ENCODE measurements around the gene MRPL12. TPM values are rescaled to one million over a fixed set of nuclear protein-coding genes. Genes with fewer than 3 reads are reported as not detected.

Gene MRPL12
- total and polyA plus RNA-seq, 2 donors (not counting 1 experiment from before 2014, with no cell fraction given), result 11.2 to 46.8 TPM

DNA sequence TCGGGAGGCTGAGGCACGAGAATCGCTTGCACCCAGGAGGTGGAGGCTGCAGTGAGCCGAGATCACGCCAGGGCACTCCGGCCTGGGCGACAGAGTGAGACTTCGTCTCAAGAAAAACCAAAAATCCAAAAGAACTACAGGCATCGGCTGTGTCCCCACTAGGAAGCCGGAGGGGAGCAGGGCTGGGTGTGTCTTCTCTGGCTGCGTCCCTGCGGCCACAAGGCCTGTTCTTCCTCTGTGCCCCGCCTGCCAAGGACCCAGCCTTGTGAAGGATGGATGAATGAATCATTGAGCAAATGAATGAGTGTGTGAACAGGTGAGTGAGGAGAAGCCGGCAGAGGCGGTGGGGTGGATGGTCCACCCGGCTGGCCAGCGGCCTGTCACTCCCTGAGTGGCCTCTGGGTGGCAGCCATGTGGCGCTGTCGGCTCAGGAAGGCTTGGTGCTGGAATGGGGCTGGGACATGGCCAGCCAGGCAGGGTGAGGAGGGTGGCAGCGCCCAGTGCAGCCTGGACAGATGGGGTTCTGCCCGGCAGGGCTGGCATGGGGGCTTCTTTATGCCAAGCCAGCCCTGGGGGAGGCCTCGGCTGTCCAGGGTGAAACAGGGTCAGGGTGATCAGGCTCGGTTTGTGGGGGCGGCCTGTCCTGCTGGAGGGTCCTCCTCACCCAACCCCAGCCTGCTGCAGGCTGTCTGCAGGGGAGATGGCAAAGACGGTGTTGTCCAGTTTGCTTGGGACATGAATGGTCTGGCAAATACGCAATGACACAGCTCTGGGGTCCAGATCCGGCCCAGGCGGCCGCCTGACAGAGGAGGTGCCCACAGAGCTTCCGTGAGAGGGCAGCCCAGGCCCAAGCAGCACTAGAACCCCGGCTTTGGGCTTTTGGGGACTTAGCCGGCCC is 30.6 kb downstream of the MRPL12 start:
- no peak overlapping the region for H3K4me3 ChIP-seq (replicated peaks in 1 of 4; ENCODE audit: control extremely low read depth in 1 of 4, insufficient read depth in 1 of 4, low read depth in 3 of 4, low read length in 4 of 4)
- no peaks in the 10 kb centered on the region for H3K27me3 ChIP-seq (ENCODE audit: control insufficient read depth, insufficient read depth, low read length)
- H3K9me3 ChIP-seq (ENCODE audit: control insufficient read depth, insufficient read depth, low read depth, low read length), result no peaks in the 10 kb centered on the region
- H3K4me1 ChIP-seq (ENCODE audit: control insufficient read depth, extremely low read depth, insufficient read depth, low read length), result peaks cover 5% of the 10 kb centered on the region
- no peaks in the 10 kb centered on the region for H3K79me2 ChIP-seq (ENCODE audit: control insufficient read depth, insufficient read depth, low read length)
- H3K36me3 ChIP-seq (ENCODE audit: control insufficient read depth, insufficient read depth, low read length), result no peaks in the 10 kb centered on the region
- no peak for TF ChIP-seq EZH2 (IDR thresholded peaks at IDR 0.05; ENCODE audit: low read length, missing control alignments)
- TF ChIP-seq, protein P1, sequence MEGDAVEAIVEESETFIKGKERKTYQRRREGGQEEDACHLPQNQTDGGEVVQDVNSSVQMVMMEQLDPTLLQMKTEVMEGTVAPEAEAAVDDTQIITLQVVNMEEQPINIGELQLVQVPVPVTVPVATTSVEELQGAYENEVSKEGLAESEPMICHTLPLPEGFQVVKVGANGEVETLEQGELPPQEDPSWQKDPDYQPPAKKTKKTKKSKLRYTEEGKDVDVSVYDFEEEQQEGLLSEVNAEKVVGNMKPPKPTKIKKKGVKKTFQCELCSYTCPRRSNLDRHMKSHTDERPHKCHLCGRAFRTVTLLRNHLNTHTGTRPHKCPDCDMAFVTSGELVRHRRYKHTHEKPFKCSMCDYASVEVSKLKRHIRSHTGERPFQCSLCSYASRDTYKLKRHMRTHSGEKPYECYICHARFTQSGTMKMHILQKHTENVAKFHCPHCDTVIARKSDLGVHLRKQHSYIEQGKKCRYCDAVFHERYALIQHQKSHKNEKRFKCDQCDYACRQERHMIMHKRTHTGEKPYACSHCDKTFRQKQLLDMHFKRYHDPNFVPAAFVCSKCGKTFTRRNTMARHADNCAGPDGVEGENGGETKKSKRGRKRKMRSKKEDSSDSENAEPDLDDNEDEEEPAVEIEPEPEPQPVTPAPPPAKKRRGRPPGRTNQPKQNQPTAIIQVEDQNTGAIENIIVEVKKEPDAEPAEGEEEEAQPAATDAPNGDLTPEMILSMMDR (conservative IDR thresholded peaks at IDR 0.05 in 1 of 2, IDR thresholded peaks at IDR 0.05 in 1 of 2; ENCODE audit: low read depth in 1 of 2, low read length in 2 of 2), result peak; percentile 72 to 80
- no peak overlapping the region for H2AFZ ChIP-seq (ENCODE audit: low read length)
- no peaks in the 10 kb centered on the region for H4K20me1 ChIP-seq (ENCODE audit: control insufficient read depth, extremely low read depth, insufficient read depth, low read length)
- H3K27ac ChIP-seq (ENCODE audit: insufficient read depth, low read length), result no peak overlapping the region
- H3K9ac ChIP-seq (ENCODE audit: insufficient read depth, low read length), result no peak overlapping the region
- H3K4me2 ChIP-seq (ENCODE audit: extremely low read depth, insufficient read depth, low read length), result no peak overlapping the region
- peak; percentile 43 to 62 for DNase-seq (ENCODE audit: low read depth in 2 of 2)

GRCh38 chr17:81734405-81735263 is 31.5 kb downstream of the MRPL12 start:
- TF ChIP-seq, protein P1 (conservative IDR thresholded peaks at IDR 0.05 in 1 of 2, IDR thresholded peaks at IDR 0.05 in 1 of 2; ENCODE audit: low read depth in 1 of 2, low read length in 2 of 2), result no peak
- TF ChIP-seq EZH2 (IDR thresholded peaks at IDR 0.05; ENCODE audit: low read length, missing control alignments), result no peak
- Histone ChIP-seq H3K27me3 (ENCODE audit: control insufficient read depth, insufficient read depth, low read length) (no peaks in the 10 kb centered on the region), H3K79me2 (ENCODE audit: control insufficient read depth, insufficient read depth, low read length) (no peaks in the 10 kb centered on the region), H3K4me2 (ENCODE audit: extremely low read depth, insufficient read depth, low read length) (no peak overlapping the region), H3K4me1 (ENCODE audit: control insufficient read depth, extremely low read depth, insufficient read depth, low read length) (peaks cover 5% of the 10 kb centered on the region), H3K4me3 (replicated peaks in 1 of 4; ENCODE audit: control extremely low read depth in 1 of 4, insufficient read depth in 1 of 4, low read depth in 3 of 4, low read length in 4 of 4) (no peak overlapping the region), H2AFZ (ENCODE audit: low read length) (no peak overlapping the region), H3K9me3 (ENCODE audit: control insufficient read depth, insufficient read depth, low read depth, low read length) (no peaks in the 10 kb centered on the region), H3K36me3 (ENCODE audit: control insufficient read depth, insufficient read depth, low read length) (no peaks in the 10 kb centered on the region), H3K9ac (ENCODE audit: insufficient read depth, low read length) (no peak overlapping the region), H3K27ac (ENCODE audit: insufficient read depth, low read length) (no peak overlapping the region), H4K20me1 (ENCODE audit: control insufficient read depth, extremely low read depth, insufficient read depth, low read length) (no peaks in the 10 kb centered on the region)
- no peak for DNase-seq (ENCODE audit: low read depth in 2 of 2)
